ENCODE results near the gene STK25. TPM values are rescaled to one million over a fixed set of nuclear protein-coding genes. Genes with fewer than 3 reads are reported as not detected.

STK25 gene
- 100 to 1,000 TPM; 236 to 364 (median 266) TPM for total RNA-seq

- Histone ChIP-seq H3K27me3 (no peaks in the 10 kb centered on the region), H3K4me3 (replicated peaks in 1 of 3) (peak within 1 kb of the TSS; percentile 60 to 87 (median 87)), H3K27ac (peak within 1 kb of the TSS; percentile 69 to 95 (median 79)), H3K36me3 (no peaks in the 10 kb centered on the region), H3K9me3 (no peaks in the 10 kb centered on the region), H3K4me1 (peaks cover 23 to 35% of the 10 kb centered on the region in 2 donors)
- peak; percentile 99 for DNase-seq
- intact Hi-C loops (cut with DNase I) = loop anchor here (5.0 to 10.0 kb wide), 2 partner anchors 151 to 186 kb away; partner anchors contain the start of gene FARP2
- TF ChIP-seq CTCF (IDR thresholded peaks at IDR 0.05) (peak in 1 of 6 experiments; percentile 21), POLR2A (IDR thresholded peaks at IDR 0.05) (peak in 1 of 2 donors; percentile 80)
- 5% methylated on average over 4 of the region's 122 CpGs; no CpG with 5 or more reads in 1 of the 2 donors for WGBS, 2 donors
Measured at GRCh38 chr2:241508240-241509154, at the start of gene STK25. STK25 (minus strand) TSS chr2:241508584; CDS start chr2:241508035, 549 bp downstream.

DNA sequence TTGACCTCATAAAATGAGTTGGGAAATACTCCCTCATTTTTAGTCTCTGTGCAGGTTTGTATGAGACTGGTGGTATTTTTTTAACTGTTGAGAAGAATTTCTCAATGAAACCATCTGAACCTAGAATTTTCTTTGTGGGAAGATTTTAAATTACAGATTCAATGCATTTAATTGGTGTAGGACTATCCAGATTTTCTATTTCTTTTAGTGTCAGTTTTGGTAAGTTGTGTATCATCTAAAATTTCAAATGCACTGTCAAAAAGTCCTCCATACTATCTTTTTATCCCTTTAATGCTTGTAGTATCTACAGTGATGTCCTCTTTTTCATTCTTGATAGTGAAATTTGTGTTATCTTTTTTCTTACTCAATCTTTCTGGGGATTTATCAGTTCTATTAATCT is 48.4 kb upstream of the STK25 start:
- TF ChIP-seq CTCF (IDR thresholded peaks at IDR 0.05) = no peak
- TF ChIP-seq POLR2A (IDR thresholded peaks at IDR 0.05) = no peak
- Histone ChIP-seq H3K27me3 (no peaks in the 10 kb centered on the region), H3K4me3 (replicated peaks in 1 of 3) (no peak overlapping the region), H3K9me3 (no peaks in the 10 kb centered on the region), H3K36me3 (no peaks in the 10 kb centered on the region), H3K4me1 (peaks cover 17 to 20% of the 10 kb centered on the region in 2 donors), H3K27ac (no peak overlapping the region)
- no peak for DNase-seq
- intact Hi-C loops (cut with DNase I) = no loop called here

DNA sequence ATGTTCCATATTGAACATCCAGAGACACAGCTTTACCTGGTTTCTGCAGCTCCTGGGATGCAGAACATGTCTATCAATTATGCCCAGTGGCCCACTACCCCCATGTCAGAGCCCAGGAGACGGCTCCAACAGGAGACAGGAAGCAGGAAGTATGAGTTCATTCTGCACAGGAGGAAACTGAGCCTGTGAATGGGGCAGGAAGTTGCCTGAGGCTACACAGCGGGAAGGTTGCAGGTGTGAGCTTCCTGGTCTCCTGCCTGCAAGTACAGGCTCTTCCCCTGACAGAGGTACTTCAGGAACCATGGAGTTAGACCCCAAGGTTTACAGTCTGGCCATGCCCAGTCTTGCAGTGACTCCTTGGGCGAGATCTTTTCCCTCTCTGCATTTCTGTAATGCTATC is 47.3 kb upstream of the STK25 start:
- Histone ChIP-seq H3K27me3 (no peaks in the 10 kb centered on the region), H3K9me3 (no peaks in the 10 kb centered on the region), H3K27ac (no peak overlapping the region), H3K4me3 (replicated peaks in 1 of 3) (no peak overlapping the region), H3K36me3 (no peaks in the 10 kb centered on the region), H3K4me1 (peaks cover 16% of the 10 kb centered on the region in 2 donors)
- intact Hi-C loops (cut with DNase I) = no loop called here
- no peak for DNase-seq
- no peak for TF ChIP-seq CTCF (IDR thresholded peaks at IDR 0.05)
- no peak for TF ChIP-seq POLR2A (IDR thresholded peaks at IDR 0.05)
- WGBS, 2 donors = 67 to 90% methylated on average over 2 to 3 of the region's 3 CpGs

DNA sequence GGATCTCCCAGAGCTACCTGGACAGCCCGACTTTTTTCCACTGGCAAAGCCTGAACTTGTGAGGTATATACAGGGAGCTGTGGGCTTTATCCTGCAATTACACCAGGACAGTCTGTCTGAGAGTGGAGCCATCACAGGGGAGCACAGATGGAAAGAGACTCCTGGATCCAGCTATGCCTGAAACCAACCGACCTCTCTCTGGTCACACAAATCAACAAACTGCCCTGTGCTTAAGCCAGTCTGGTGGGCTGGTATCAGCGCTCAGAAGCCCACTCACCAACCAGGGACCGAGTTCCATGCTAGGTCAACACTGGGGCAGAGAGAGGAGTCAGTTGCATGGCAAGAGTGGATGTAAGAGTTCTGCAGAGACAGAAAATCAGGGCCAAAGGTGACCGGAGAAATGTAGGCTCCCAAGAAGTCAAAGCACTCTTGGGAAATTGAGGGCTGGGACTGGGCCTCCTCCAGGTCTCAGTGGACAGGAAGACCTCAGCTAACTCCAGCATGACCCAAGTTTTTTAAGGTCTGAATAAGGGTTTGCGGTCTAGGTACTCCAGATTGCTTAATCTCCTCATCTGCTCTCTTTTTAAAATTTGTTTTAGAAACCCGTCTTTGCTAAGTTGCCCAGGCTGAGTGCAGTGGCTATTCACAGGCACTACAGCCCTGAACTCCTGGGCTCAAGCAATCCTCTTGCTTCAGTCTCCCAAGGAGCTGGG is 46.4 kb upstream of the STK25 start:
- Histone ChIP-seq H3K4me3 (replicated peaks in 1 of 3) (no peak overlapping the region), H3K9me3 (no peaks in the 10 kb centered on the region), H3K36me3 (no peaks in the 10 kb centered on the region), H3K27ac (no peak overlapping the region), H3K4me1 (peaks cover 13 to 14% of the 10 kb centered on the region in 2 donors), H3K27me3 (no peaks in the 10 kb centered on the region)
- intact Hi-C loops (cut with DNase I) = no loop called here
- TF ChIP-seq CTCF (IDR thresholded peaks at IDR 0.05) (no peak), POLR2A (IDR thresholded peaks at IDR 0.05) (no peak)
- WGBS, 2 donors = 83 to 93% methylated on average over 7 of the region's 7 CpGs
- no peak for DNase-seq
